Lung (tissue), 12 donors: ENCODE measurements around the gene COMMD1. TPM values are rescaled to one million over a fixed set of nuclear protein-coding genes. Genes with fewer than 3 reads are reported as not detected.

ENCODE experiments used
- ATAC-seq: fragments of 200-7000 bp; cut with Tn5 transposase; one replicate; pipeline ENCODE4 v1.9.1; 2020; ENCODE audit warnings: moderate number of reproducible peaks; ENCODE audit not compliant: insufficient read depth, low FRiP score
- DNase-seq, 3 donors: peaks; one replicate each; pipeline ENCODE4 v3.0.0-alpha.2; 2013 to 2017
- H3K27ac ChIP-seq, 2 donors: one replicate each; pipeline ENCODE4 v1.5.1; 2013; ENCODE audit warnings: mild to moderate bottlenecking in 2 of 2, moderate library complexity in 2 of 2, control low read depth in 1 of 2, inconsistent platforms in 1 of 2, low read depth in 1 of 2, low read length in 1 of 2
- H3K27me3 ChIP-seq, 3 donors: one replicate each; pipeline ENCODE4 v1.5.1; 2013; ENCODE audit warnings: low read length in 2 of 3; ENCODE audit not compliant: control insufficient read depth in 3 of 3, insufficient read depth in 3 of 3
- H3K36me3 ChIP-seq, 4 donors: one replicate each; pipeline ENCODE4 v1.5.1; 2013; ENCODE audit warnings: low read length in 4 of 4, mild to moderate bottlenecking in 1 of 4, moderate library complexity in 1 of 4; ENCODE audit not compliant: control insufficient read depth in 4 of 4, insufficient read depth in 4 of 4
- H3K4me1 ChIP-seq, 5 donors: one replicate each; pipeline ENCODE4 v1.5.1; 2013; ENCODE audit warnings: low read length in 5 of 5, mild to moderate bottlenecking in 2 of 5, moderate library complexity in 1 of 5; ENCODE audit not compliant: control insufficient read depth in 5 of 5, insufficient read depth in 5 of 5
- H3K4me3 ChIP-seq: one replicate; pipeline ENCODE4 v1.5.1; 2013; ENCODE audit warnings: mild to moderate bottlenecking, control low read depth, moderate library complexity
- H3K9ac ChIP-seq, 2 donors: one replicate each; pipeline ENCODE4 v1.5.1; 2013; ENCODE audit warnings: low read length in 2 of 2, control low read depth in 1 of 2; ENCODE audit not compliant: insufficient read depth in 1 of 2
- H3K9me3 ChIP-seq, 4 donors: one replicate each; pipeline ENCODE4 v1.5.1; 2013; ENCODE audit warnings: low read length in 3 of 4, mild to moderate bottlenecking in 1 of 4, moderate library complexity in 1 of 4; ENCODE audit not compliant: control insufficient read depth in 4 of 4, insufficient read depth in 3 of 4
- WGBS, 2 donors: extraction: QIAGEN DNeasy Blood & Tissue Kit; methylation state at CpG; one replicate each; pipeline ENCODE4 v1.1.7; 2013; 5-methylcytosine and 5-hydroxymethylcytosine counted together
- polyA plus RNA-seq, 2 donors: library from polyadenylated mRNA; stranded (reverse); fragments of 200-250 nt; gene quantifications; one replicate each; pipeline ENCODE4 v1.2.1, GENCODE V29; 2013
- total RNA-seq, 2 donors: library from RNA; depleted of rRNA in 1 of 2; stranded (reverse); fragments of >200 nt in 1 of 2; gene quantifications; one replicate each; pipeline ENCODE4 v1.2.1, GENCODE V29; 2014 to 2021
- TF ChIP-seq, protein P1 (sequence below): IDR thresholded peaks from 2 replicates; pipeline ENCODE4 v1.5.1; 2012; ENCODE audit warnings: mild to moderate bottlenecking; ENCODE audit errors: control extremely low read depth, extremely low read depth
- donor health status: control.
- donor health status: control.
- donor health status: Bipolar disorder and iron deficiency.
- donor health status: healthy.
- donor health status: DM: yes; HTN: yes; CAD: no.

The COMMD1 gene
- total and polyA plus RNA-seq, 4 donors: 31.0 to 41.7 (median 35.2) TPM

DNA sequence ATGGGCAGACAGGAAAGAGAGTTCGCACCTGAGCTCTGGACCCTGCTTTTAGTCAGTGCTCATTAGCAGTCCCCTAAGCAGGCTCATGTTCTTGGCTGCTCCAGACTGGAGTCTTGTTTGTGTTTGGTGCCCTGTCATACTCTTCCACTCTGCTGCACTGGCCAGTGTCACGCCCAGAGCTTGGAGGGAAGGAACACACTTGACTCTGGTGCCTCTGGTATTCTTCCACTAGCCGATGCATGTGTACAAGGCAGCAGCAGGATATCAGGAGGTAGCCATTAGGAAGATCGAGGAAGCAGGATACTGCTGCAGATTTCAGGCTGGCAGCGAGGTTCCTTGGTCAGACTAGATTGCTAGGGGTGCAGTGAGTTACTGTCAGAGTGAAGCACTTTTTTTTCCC is 209.1 kb downstream of the COMMD1 start:
- Histone ChIP-seq H3K27ac (no peak overlapping the region), H3K9me3 (no peaks in the 10 kb centered on the region), H3K4me3 (no peak overlapping the region), H3K36me3 (no peaks in the 10 kb centered on the region), H3K4me1 (peaks cover 0 to 7% (median 4%) of the 10 kb centered on the region in 5 donors), H3K9ac (no peak overlapping the region), H3K27me3 (no peaks in the 10 kb centered on the region)
- DNase-seq (no peak), ATAC-seq (no peak)
- TF ChIP-seq, protein P1, sequence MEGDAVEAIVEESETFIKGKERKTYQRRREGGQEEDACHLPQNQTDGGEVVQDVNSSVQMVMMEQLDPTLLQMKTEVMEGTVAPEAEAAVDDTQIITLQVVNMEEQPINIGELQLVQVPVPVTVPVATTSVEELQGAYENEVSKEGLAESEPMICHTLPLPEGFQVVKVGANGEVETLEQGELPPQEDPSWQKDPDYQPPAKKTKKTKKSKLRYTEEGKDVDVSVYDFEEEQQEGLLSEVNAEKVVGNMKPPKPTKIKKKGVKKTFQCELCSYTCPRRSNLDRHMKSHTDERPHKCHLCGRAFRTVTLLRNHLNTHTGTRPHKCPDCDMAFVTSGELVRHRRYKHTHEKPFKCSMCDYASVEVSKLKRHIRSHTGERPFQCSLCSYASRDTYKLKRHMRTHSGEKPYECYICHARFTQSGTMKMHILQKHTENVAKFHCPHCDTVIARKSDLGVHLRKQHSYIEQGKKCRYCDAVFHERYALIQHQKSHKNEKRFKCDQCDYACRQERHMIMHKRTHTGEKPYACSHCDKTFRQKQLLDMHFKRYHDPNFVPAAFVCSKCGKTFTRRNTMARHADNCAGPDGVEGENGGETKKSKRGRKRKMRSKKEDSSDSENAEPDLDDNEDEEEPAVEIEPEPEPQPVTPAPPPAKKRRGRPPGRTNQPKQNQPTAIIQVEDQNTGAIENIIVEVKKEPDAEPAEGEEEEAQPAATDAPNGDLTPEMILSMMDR: no peak
- WGBS, 2 donors: 75 to 85% methylated on average over 5 of the region's 5 CpGs

DNA sequence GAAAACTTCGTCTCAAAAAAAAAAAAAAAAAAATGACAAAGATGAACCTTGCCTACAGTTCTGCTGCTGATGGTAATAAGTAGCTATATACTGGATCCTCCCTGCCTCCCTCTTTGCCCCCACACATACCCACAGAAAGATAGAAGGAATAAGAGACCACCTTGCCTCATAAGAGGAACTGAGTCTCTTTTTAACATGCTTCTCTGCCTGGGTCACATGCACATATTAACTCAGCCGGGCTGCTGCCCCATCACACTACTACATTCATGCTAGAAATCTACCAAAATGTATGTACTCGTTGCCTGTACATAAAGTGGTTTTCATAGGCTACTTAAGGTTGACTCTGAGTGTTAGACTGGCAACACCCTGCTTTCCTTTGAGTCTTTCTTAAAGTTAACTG is 211.5 kb downstream of the COMMD1 start:
- ATAC-seq: no peak
- Histone ChIP-seq H3K27ac (no peak overlapping the region), H3K9me3 (no peaks in the 10 kb centered on the region), H3K36me3 (no peaks in the 10 kb centered on the region), H3K4me1 (peaks cover 0 to 6% (median 4%) of the 10 kb centered on the region in 5 donors), H3K27me3 (no peaks in the 10 kb centered on the region), H3K9ac (no peak overlapping the region), H3K4me3 (no peak overlapping the region)
- DNase-seq: no peak
- 82 to 85% methylated on average over 3 of the region's 3 CpGs for WGBS, 2 donors
- TF ChIP-seq, protein P1: no peak

DNA sequence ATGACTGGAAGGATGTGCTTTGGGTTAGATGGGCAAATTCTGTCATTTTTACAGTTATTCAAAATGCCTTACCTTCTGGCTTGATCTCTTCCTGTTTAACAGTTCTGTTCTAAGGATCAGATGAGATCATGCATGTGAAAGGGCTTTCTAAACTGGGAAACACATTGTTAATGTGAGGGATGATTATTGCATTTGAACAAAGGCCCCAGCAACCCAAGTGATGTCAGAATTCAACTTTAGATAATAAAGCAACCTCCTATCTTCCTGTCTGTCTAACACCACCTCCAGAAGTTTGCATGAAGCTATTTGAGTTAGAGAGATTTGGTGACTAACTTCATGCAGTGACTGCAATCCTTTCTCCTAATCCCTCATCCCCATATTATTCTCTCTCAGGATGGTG is 212.7 kb downstream of the COMMD1 start:
- DNase-seq: peak in 1 of 3 donors; percentile 12
- Histone ChIP-seq H3K36me3 (no peaks in the 10 kb centered on the region), H3K9me3 (no peaks in the 10 kb centered on the region)

More for the DNA sequence above, 212.7 kb downstream of the COMMD1 start:
- H3K4me1 ChIP-seq: peaks cover 0 to 7% (median 3%) of the 10 kb centered on the region in 5 donors
- H3K27me3 ChIP-seq: no peaks in the 10 kb centered on the region
- no peak overlapping the region for H3K4me3 ChIP-seq
- no peak overlapping the region for H3K9ac ChIP-seq
- TF ChIP-seq, protein P1: no peak
- no peak overlapping the region for H3K27ac ChIP-seq
- ATAC-seq: no peak
